Osteocyte (in vitro differentiated cells): ENCODE measurements around the gene CADPS2. TPM values are rescaled to one million over a fixed set of nuclear protein-coding genes. Genes with fewer than 3 reads are reported as not detected.
"Not testable (repeated sequence)": the region's sequence is repeated elsewhere in the genome, so short reads cannot be mapped to it uniquely, and the experiment has no call there.

Source experiments
- DNase-seq: peaks from one replicate; pipeline ENCODE4 v3.0.0; 2021; ENCODE audit warnings: mixed read lengths; ENCODE audit not compliant: unreplicated experiment; ENCODE audit errors: extremely low spot score
- H3K27ac Mint-ChIP-seq: one replicate; pipeline ENCODE4 v1.8.0; 2021; ENCODE audit warnings: mild to moderate bottlenecking, mixed read lengths; ENCODE audit not compliant: unreplicated experiment
- H3K27me3 Mint-ChIP-seq: one replicate; pipeline ENCODE4 v1.8.0; 2021; ENCODE audit warnings: mixed read lengths; ENCODE audit not compliant: unreplicated experiment
- H3K36me3 Mint-ChIP-seq: one replicate; pipeline ENCODE4 v1.8.0; 2021; ENCODE audit warnings: mixed read lengths; ENCODE audit not compliant: unreplicated experiment
- H3K4me1 Mint-ChIP-seq: one replicate; pipeline ENCODE4 v1.8.0; 2021; ENCODE audit warnings: mixed read lengths; ENCODE audit not compliant: unreplicated experiment
- H3K4me3 Mint-ChIP-seq: one replicate; pipeline ENCODE4 v1.8.0; 2021; ENCODE audit warnings: mild to moderate bottlenecking, moderate library complexity, mixed read lengths; ENCODE audit not compliant: unreplicated experiment
- H3K9me3 Mint-ChIP-seq: one replicate; pipeline ENCODE4 v1.8.0; 2021; ENCODE audit warnings: mixed read lengths; ENCODE audit not compliant: unreplicated experiment
- CTCF ChIP-seq: fragments of 200-600 bp; sonication (generic); IDR thresholded peaks from 2 replicates; pipeline ENCODE4 v1.5.0; 2021; ENCODE audit warnings: antibody characterized with exemption, mild to moderate bottlenecking, moderate library complexity
- total RNA-seq: library from RNA; stranded (reverse); gene quantifications from 2 replicates; pipeline ENCODE4 v1.2.1, GENCODE V29; 2021

The CADPS2 gene
- total RNA-seq, 1 donor from 2014 or later = 0.81 TPM

GRCh38 chr7:122689346-122690109, 196.7 kb downstream of the CADPS2 start:
- Mint-ChIP-seq H3K4me3 (no peak overlapping the region), H3K9me3 (peaks cover 14% of the 10 kb centered on the region), H3K4me1 (no peaks in the 10 kb centered on the region), H3K36me3 (no peaks in the 10 kb centered on the region), H3K27me3 (no peaks in the 10 kb centered on the region), H3K27ac (no peak overlapping the region)
- no peak for DNase-seq
- no peak for TF ChIP-seq CTCF

- no peak overlapping the region for H3K27ac Mint-ChIP-seq
- peaks cover 14% of the 10 kb centered on the region for H3K9me3 Mint-ChIP-seq
- TF ChIP-seq CTCF = no peak
- H3K27me3 Mint-ChIP-seq = no peaks in the 10 kb centered on the region
- H3K36me3 Mint-ChIP-seq = no peaks in the 10 kb centered on the region
- H3K4me1 Mint-ChIP-seq = no peaks in the 10 kb centered on the region
- DNase-seq = no peak
- no peak overlapping the region for H3K4me3 Mint-ChIP-seq
Observed at GRCh38 chr7:122688400-122688998, 197.8 kb downstream of the CADPS2 start.

- TF ChIP-seq CTCF = no peak
- DNase-seq = no peak
- no peak overlapping the region for H3K27ac Mint-ChIP-seq
- H3K27me3 Mint-ChIP-seq = no peaks in the 10 kb centered on the region
- no peaks in the 10 kb centered on the region for H3K36me3 Mint-ChIP-seq
- no peaks in the 10 kb centered on the region for H3K4me1 Mint-ChIP-seq
- H3K9me3 Mint-ChIP-seq = peaks cover 5% of the 10 kb centered on the region
- H3K4me3 Mint-ChIP-seq = no peak overlapping the region
Observed at GRCh38 chr7:122686360-122686878, 199.8 kb downstream of the CADPS2 start.

GRCh38 chr7:122684504-122684903, 201.8 kb downstream of the CADPS2 start:
- H3K27me3 Mint-ChIP-seq = no peaks in the 10 kb centered on the region
- H3K36me3 Mint-ChIP-seq = no peaks in the 10 kb centered on the region
- H3K27ac Mint-ChIP-seq = no peak overlapping the region
- no peaks in the 10 kb centered on the region for H3K4me1 Mint-ChIP-seq
- DNase-seq = no peak
- no peak for TF ChIP-seq CTCF
- H3K4me3 Mint-ChIP-seq = no peak overlapping the region
- no peaks in the 10 kb centered on the region for H3K9me3 Mint-ChIP-seq

GRCh38 chr7:122682815-122683550, 203.3 kb downstream of the CADPS2 start:
- H3K36me3 Mint-ChIP-seq = no peaks in the 10 kb centered on the region

GRCh38 chr7:122681186-122681585, 205.1 kb downstream of the CADPS2 start:
- H3K27ac Mint-ChIP-seq, H3K27me3 Mint-ChIP-seq, H3K4me3 Mint-ChIP-seq, DNase-seq, H3K9me3 Mint-ChIP-seq, H3K4me1 Mint-ChIP-seq, H3K36me3 Mint-ChIP-seq: not testable (repeated sequence)

More at GRCh38 chr7:122682815-122683550, 203.3 kb downstream of the CADPS2 start:
- Mint-ChIP-seq H3K27ac (no peak overlapping the region), H3K4me1 (no peaks in the 10 kb centered on the region), H3K27me3 (no peaks in the 10 kb centered on the region), H3K4me3 (no peak overlapping the region), H3K9me3 (peaks cover 8% of the 10 kb centered on the region)
- TF ChIP-seq CTCF = no peak
- DNase-seq = no peak
